G401.6 (cell line): Measurements from ENCODE around the gene JADE2.
"Not testable (repeated sequence)": the region's sequence is repeated elsewhere in the genome, so short reads cannot be mapped to it uniquely, and the experiment has no call there.

Experiments
- FAIRE-seq: peaks from 2 replicates; lab custom pipeline; 2012; peaks lifted over from hg19 to GRCh38; lab: Jason Lieb, UNC

The JADE2 gene

GRCh38 chr5:134552301-134552700 is 26.8 kb downstream of the JADE2 start:
- no peak for FAIRE-seq

GRCh38 chr5:134552716-134553115 is 27.2 kb downstream of the JADE2 start:
- not testable (repeated sequence) for FAIRE-seq

- FAIRE-seq: no peak
Measured at GRCh38 chr5:134553821-134554267, 28.4 kb downstream of the JADE2 start.

- no peak for FAIRE-seq
Measured at GRCh38 chr5:134554319-134555222, 29.1 kb downstream of the JADE2 start.

GRCh38 chr5:134555223-134555889 is 29.9 kb downstream of the JADE2 start:
- no peak for FAIRE-seq

GRCh38 chr5:134555890-134556311 is 30.4 kb downstream of the JADE2 start:
- no peak for FAIRE-seq

- not testable (repeated sequence) for FAIRE-seq
Measured at GRCh38 chr5:134556588-134556987, 31.1 kb downstream of the JADE2 start.

- FAIRE-seq: no peak
Measured at GRCh38 chr5:134556994-134557393, 31.5 kb downstream of the JADE2 start.

- FAIRE-seq: no peak
Measured at GRCh38 chr5:134559672-134560071, 34.2 kb downstream of the JADE2 start.

GRCh38 chr5:134560698-134561097 is 35.2 kb downstream of the JADE2 start:
- no peak for FAIRE-seq

- FAIRE-seq: peak; percentile 61
Measured at GRCh38 chr5:134561871-134562296, 36.4 kb downstream of the JADE2 start.

- no peak for FAIRE-seq
Measured at GRCh38 chr5:134563221-134563620, 37.8 kb downstream of the JADE2 start.

GRCh38 chr5:134563962-134564361 is 38.5 kb downstream of the JADE2 start:
- FAIRE-seq: no peak

GRCh38 chr5:134564396-134564795 is 38.9 kb downstream of the JADE2 start:
- no peak for FAIRE-seq

GRCh38 chr5:134565791-134566740 is 40.6 kb downstream of the JADE2 start:
- no peak for FAIRE-seq

- no peak for FAIRE-seq
Measured at GRCh38 chr5:134566741-134567221, 41.3 kb downstream of the JADE2 start.

GRCh38 chr5:134567641-134568336 is 42.3 kb downstream of the JADE2 start:
- FAIRE-seq: no peak

GRCh38 chr5:134568337-134568700 is 42.8 kb downstream of the JADE2 start:
- no peak for FAIRE-seq

- no peak for FAIRE-seq
Measured at GRCh38 chr5:134568761-134569695, 43.6 kb downstream of the JADE2 start.

- no peak for FAIRE-seq
Measured at GRCh38 chr5:134569758-134570364, 44.4 kb downstream of the JADE2 start.
